ENCODE results near the gene SSNA1.

SSNA1 gene

GRCh38 chr9:137167747-137168572, 20.5 kb upstream of the SSNA1 start (continued):
- TF ChIP-seq ZNF18 (tag by site-specific recombination; IDR thresholded peaks at IDR 0.05) (no peak), ZNF580 (tag by site-specific recombination; IDR thresholded peaks at IDR 0.05) (no peak), WT1 (tag by site-specific recombination; IDR thresholded peaks at IDR 0.05) (peak; percentile 58), KLF17 (tag by site-specific recombination; IDR thresholded peaks at IDR 0.05) (peak; percentile 89), ZNF132 (tag by site-specific recombination; IDR thresholded peaks at IDR 0.05; ENCODE audit: borderline replicate concordance) (no peak), ZNF785 (tag by site-specific recombination; IDR thresholded peaks at IDR 0.05) (no peak), ZNF830 (tag by site-specific recombination; IDR thresholded peaks at IDR 0.05; ENCODE audit: low read depth) (no peak), BCL6B (tag by site-specific recombination; IDR thresholded peaks at IDR 0.05) (no peak), FEZF1 (tag by site-specific recombination; IDR thresholded peaks at IDR 0.05) (no peak), HOXC10 (CRISPR knock-in tag; IDR thresholded peaks at IDR 0.05) (no peak), KLF9 (tag by site-specific recombination; IDR thresholded peaks at IDR 0.05; ENCODE audit: low read depth) (peak; percentile 60; the same call in 1 of the 2 replicates), ZNF184 (tag by site-specific recombination; IDR thresholded peaks at IDR 0.05) (no peak), GLIS2 (tag by site-specific recombination; IDR thresholded peaks at IDR 0.05) (peak; percentile 94), SP2 (tag by site-specific recombination; IDR thresholded peaks at IDR 0.05) (peak; percentile 76), ZNF501 (tag by site-specific recombination; IDR thresholded peaks at IDR 0.05) (no peak), ZNF560 (tag by site-specific recombination; IDR thresholded peaks at IDR 0.05; ENCODE audit: borderline replicate concordance) (no peak), ZNF837 (tag by site-specific recombination; IDR thresholded peaks at IDR 0.05) (no peak), ZNF335 (tag by site-specific recombination; conservative IDR thresholded peaks at IDR 0.05) (peak; percentile 61), ZNF311 (tag by site-specific recombination; IDR thresholded peaks at IDR 0.05; ENCODE audit: borderline replicate concordance) (no peak), BCL11A (tag by site-specific recombination; IDR thresholded peaks at IDR 0.05; ENCODE audit: low read depth) (peak; percentile 77), ZNF473 (tag by site-specific recombination; IDR thresholded peaks at IDR 0.05) (no peak), ZIC2 (tag by site-specific recombination; IDR thresholded peaks at IDR 0.05) (peak; percentile 76), ZNF600 (tag by site-specific recombination; IDR thresholded peaks at IDR 0.05) (peak; percentile 51; the same call in 1 of the 2 replicates), ZNF449 (tag by site-specific recombination; IDR thresholded peaks at IDR 0.05) (no peak), ZNF48 (tag by site-specific recombination; IDR thresholded peaks at IDR 0.05) (no peak), KLF16 (tag by site-specific recombination; IDR thresholded peaks at IDR 0.05) (peak; percentile 65; the same call in 1 of the 2 replicates), ZBTB10 (tag by site-specific recombination; IDR thresholded peaks at IDR 0.05) (0 out of 2 replicates have a peak, but pooled peaks have one; percentile 25), ZNF266 (tag by site-specific recombination; IDR thresholded peaks at IDR 0.05; ENCODE audit: low read depth) (no peak)

Measured in HEK293 (cell line).